GM18511 (cell line): ENCODE data around the gene MCU.
"Not testable (repeated sequence)": the region's sequence is repeated elsewhere in the genome, so short reads cannot be mapped to it uniquely, and the experiment has no call there.

ENCODE experiments used
- ATAC-seq: cut with Tn5 transposase; IDR thresholded peaks from one replicate; pipeline ENCODE4 v1.9.1; 2021; ENCODE audit warnings: mild to moderate bottlenecking, moderate library complexity; ENCODE audit not compliant: unreplicated experiment

Gene MCU

GRCh38 chr10:72729528-72729927, 37.6 kb downstream of the MCU start:
- ATAC-seq: peak; percentile 92

GRCh38 chr10:72730479-72730878, 38.5 kb downstream of the MCU start:
- no peak for ATAC-seq

GRCh38 chr10:72731916-72732419, 40.0 kb downstream of the MCU start:
- ATAC-seq: no peak

GRCh38 chr10:72732521-72732920, 40.6 kb downstream of the MCU start:
- no peak for ATAC-seq

- ATAC-seq: no peak
Measured at GRCh38 chr10:72733989-72734388, 42.0 kb downstream of the MCU start.

GRCh38 chr10:72735288-72735936, 43.5 kb downstream of the MCU start:
- ATAC-seq: no peak

GRCh38 chr10:72736176-72736827, 44.4 kb downstream of the MCU start:
- no peak for ATAC-seq

- ATAC-seq: no peak
Measured at GRCh38 chr10:72736828-72737220, 44.9 kb downstream of the MCU start.

- ATAC-seq: not testable (repeated sequence)
Measured at GRCh38 chr10:72737357-72737756, 45.4 kb downstream of the MCU start.

- no peak for ATAC-seq
Measured at GRCh38 chr10:72738486-72738885, 46.5 kb downstream of the MCU start.

GRCh38 chr10:72740528-72740927, 48.6 kb downstream of the MCU start:
- ATAC-seq: no peak

- ATAC-seq: no peak
Measured at GRCh38 chr10:72742092-72742491, 50.1 kb downstream of the MCU start.

GRCh38 chr10:72742797-72743196, 50.9 kb downstream of the MCU start:
- no peak for ATAC-seq

GRCh38 chr10:72744566-72744965, 52.6 kb downstream of the MCU start:
- ATAC-seq: no peak

GRCh38 chr10:72746426-72747363, 54.8 kb downstream of the MCU start:
- ATAC-seq: no peak

- no peak for ATAC-seq
Measured at GRCh38 chr10:72747521-72747920, 55.6 kb downstream of the MCU start.

GRCh38 chr10:72753760-72754231, 61.9 kb downstream of the MCU start:
- no peak for ATAC-seq

GRCh38 chr10:72754275-72755032, 62.5 kb downstream of the MCU start:
- no peak for ATAC-seq

GRCh38 chr10:72756674-72757385, 64.9 kb downstream of the MCU start:
- ATAC-seq: no peak

- no peak for ATAC-seq
Measured at GRCh38 chr10:72757732-72758131, 65.8 kb downstream of the MCU start.
